COLO829 (cell line): ENCODE results near the gene ABRAXAS1.

Source experiments
- DNase-seq: peaks from one replicate; pipeline ENCODE4 v3.0.0; 2012; ENCODE audit warnings: low spot score

Gene ABRAXAS1

DNA sequence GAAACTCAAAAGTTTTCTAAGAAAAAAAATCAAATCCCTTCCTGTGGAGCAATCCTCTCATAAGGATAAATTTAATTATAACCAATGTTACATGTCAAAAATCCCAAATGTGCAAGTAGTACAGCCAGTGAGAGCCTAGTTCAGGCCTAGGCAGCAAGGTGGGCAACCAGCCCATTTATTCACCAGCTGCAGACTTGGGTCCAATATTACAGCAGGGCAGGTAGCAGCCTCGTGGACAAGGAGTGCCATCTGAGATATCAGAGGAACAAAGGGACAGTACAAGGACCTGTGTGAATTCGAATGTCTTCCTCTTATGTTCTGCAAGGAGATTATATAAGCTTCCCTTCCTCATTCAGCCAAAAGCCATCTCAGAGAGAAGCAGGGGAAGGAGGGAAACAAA is 35.9 kb downstream of the ABRAXAS1 start:
- no peak for DNase-seq

DNA sequence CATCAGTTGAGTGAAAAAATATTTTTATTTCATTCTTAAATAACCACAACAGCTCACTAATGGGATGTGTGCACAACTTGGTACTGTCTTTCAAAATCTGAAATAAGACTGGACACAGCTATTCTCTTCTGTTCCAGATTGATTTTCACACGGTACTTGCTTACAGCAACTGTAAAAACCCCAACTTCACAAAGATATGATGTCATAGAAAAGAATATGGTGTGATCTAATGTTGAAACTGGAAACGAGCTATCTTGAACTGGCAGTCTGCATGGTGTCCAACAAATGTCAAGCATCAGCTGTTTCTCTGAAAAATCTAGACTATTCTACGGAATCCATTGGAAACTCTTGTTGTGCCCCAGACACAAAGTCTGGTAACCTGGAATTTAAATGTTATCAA is 44.0 kb downstream of the ABRAXAS1 start:
- DNase-seq, result no peak

DNA sequence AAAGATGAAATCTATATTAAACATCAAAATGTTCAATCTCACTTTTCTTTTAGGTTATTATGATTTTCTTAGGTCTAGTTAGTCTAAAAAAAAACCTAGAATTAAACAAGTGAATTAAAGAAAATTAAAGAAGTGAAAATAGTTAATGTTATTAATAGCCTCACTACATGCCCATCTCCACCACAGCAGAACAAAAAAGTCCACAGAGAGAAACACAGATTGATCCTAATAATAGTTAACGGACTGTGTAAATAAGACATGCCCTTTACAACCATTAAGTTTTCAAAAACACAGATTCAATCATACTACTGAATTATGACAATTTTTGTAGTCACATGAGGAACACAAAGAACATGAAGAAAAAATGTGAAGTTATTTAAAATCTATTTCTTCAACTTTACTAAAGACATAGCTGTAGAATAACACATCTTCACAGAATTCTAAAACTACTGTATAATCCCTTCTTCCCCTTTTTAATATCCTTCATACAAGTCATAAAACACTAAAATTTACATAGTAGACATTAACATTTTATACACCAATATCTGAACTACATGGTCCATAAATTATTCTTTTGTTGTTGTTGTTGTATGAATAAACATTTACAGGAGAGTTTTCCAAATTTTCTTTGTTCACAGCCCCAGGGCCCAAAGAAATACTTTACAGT is 44.6 kb downstream of the ABRAXAS1 start:
- no peak for DNase-seq

DNA sequence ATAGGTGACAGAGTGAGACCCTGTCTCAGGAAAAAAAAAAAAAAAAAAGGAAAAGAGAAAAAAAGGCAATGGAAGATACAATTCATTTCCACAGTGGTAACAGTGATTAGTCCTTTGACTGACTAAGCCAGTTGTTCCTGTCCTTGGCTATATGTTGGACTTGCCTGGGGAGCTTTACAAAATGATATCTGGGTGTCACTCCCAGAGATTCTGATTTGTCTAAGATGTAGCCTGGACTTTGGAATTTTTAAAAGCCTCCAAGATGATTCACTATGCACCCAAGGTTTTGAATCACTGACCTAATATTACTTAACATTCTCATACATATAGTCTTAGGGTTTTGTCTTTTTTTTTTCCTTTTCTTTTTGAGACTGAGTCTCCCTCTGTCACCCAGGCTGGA is 46.2 kb downstream of the ABRAXAS1 start:
- DNase-seq, result no peak

DNA sequence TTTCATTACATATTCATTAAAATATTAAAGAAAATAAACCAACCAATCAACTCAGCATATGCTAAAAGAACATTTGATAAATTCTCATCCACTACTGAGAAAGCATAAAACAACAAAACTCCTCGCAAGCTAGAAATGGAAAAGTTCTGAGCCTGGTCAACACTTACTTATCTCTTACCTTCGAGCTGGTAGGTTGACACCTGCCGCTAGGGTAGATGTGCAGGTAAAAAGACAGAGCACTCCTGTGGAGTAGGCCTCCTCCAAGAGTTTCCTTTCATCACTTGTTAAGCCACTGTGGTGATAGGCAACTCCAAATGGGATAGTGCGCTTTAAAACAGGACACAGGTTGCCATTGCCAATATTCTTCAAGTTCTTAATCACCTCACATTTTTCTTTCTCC is 48.2 kb downstream of the ABRAXAS1 start:
- DNase-seq, result no peak

DNA sequence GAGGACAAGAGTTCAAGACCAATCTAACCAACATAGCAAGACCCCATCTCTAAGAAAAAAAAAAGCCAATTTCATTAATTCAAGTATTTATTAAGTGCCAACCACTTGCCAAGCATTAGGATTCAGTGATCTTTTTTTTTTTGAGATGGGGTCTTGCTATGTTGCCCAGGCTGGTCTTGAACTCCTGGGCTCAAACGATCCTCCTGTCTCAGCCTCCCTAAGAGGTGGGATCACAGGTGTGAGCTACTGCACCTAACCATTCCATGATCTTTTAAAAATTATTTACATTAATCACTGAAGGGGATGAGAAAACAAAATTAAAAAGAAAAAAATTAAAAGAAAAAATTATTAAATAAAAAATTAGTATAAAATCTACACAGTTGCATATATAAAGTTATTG is 53.7 kb downstream of the ABRAXAS1 start:
- DNase-seq, result no peak

DNA sequence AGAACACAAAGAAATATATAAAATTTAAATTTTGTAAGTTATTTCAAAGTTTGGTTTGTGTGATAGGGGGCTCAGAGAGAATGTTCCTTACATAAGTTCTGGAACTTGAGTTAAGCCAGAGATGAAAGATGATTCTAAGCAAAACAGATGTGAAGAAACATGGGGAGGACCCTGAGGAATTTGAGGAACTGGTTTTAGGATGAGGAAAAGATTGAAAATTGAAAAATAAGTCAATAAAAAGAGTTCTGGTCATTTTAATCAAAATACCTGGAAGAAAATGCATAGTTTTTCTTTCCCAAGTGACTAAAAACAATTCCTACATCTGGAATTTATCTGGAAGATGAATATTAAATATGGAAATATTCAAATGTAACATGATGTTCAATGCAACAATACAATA is 66.7 kb downstream of the ABRAXAS1 start:
- DNase-seq, result no peak

DNA sequence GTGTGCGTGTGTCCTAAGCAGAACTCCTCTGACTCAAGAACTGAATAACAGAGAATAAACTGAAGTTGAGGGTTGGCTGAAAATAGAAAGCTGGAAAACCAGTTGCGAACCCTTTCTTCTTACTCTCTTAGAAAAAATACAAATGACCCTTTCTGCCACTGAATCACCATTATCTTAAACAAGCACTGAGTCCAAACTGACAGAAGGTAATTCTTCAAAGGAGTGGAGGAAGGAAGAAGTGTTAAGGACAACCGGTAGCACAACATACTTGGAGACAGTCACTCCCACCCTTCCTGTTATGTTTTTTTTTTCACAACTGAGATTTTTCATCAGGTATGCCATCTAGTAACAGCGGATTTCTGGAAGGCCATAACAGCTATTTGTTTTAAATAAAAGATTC is 67.3 kb downstream of the ABRAXAS1 start:
- DNase-seq, result no peak

DNA sequence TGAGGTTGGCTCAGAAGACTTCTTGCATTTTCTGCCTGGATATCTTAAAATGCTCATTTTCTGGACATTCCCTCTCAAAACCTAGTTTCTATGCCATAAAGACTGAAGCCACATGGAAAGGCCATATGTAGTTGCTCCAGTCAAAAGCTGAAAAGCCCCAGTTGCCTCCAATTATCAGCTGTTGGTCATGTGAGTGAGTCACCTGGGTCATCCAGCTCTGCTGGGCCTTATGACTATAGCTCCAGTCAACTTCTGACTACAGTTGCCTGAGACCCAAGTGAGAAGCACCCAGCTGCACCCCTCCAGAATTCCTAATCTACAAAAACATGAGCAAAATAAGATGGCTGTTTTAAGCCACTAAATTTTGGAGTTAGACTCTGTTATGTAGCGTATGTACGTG is 71.2 kb downstream of the ABRAXAS1 start:
- DNase-seq, result peak; percentile 3
